Mammary epithelial cell (primary cell): Measurements from ENCODE around the gene MIPEP.

Experiments used
- EZH2 ChIP-seq: IDR thresholded peaks from 2 replicates; pipeline ENCODE4 v1.6.1; 2012; ENCODE audit warnings: low read length, inconsistent platforms, borderline replicate concordance
- TF ChIP-seq, protein P1 (sequence below), 2 donors: IDR thresholded peaks in 1 of 2; conservative IDR thresholded peaks in 1 of 2; 2 replicates each; pipeline ENCODE4 v1.5.1; 2011 to 2012; ENCODE audit warnings: inconsistent platforms in 2 of 2, low read length in 2 of 2, mild to moderate bottlenecking in 2 of 2, control low read depth in 1 of 2, low read depth in 1 of 2; ENCODE audit not compliant: insufficient read depth in 1 of 2; ENCODE audit errors: extremely low read depth in 1 of 2

DNA sequence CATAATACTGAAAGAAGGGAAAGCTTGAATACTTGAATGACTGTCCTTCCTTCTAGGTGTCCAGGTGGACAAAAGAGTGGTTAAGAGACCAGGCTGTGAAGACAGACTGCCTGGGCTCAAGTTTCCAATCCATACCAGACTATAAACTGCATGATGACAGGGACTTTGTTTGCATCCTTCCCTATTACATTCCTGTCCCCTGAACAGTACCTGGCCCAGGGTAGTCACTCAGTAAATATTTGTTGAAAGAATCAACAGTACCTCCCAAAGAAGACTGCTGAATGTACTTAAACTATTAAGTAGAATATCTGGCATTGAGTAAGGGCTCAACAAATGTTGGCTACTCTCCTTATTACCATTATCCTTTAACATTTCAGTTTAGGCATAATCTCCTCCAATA lies 29.7 kb downstream of the MIPEP start:
- TF ChIP-seq, protein P1, sequence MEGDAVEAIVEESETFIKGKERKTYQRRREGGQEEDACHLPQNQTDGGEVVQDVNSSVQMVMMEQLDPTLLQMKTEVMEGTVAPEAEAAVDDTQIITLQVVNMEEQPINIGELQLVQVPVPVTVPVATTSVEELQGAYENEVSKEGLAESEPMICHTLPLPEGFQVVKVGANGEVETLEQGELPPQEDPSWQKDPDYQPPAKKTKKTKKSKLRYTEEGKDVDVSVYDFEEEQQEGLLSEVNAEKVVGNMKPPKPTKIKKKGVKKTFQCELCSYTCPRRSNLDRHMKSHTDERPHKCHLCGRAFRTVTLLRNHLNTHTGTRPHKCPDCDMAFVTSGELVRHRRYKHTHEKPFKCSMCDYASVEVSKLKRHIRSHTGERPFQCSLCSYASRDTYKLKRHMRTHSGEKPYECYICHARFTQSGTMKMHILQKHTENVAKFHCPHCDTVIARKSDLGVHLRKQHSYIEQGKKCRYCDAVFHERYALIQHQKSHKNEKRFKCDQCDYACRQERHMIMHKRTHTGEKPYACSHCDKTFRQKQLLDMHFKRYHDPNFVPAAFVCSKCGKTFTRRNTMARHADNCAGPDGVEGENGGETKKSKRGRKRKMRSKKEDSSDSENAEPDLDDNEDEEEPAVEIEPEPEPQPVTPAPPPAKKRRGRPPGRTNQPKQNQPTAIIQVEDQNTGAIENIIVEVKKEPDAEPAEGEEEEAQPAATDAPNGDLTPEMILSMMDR (conservative IDR thresholded peaks at IDR 0.05 in 1 of 2, IDR thresholded peaks at IDR 0.05 in 1 of 2; ENCODE audit: extremely low read depth in 1 of 2, insufficient read depth in 1 of 2, low read depth in 1 of 2, low read length in 2 of 2): no peak
- TF ChIP-seq EZH2: no peak
